Heart left ventricle (tissue), 13 donors: ENCODE results near the gene CCDC136.

Experiments
- POLR2A ChIP-seq, 2 donors: fragments of 450-650 bp; IDR thresholded peaks; one replicate each; pipeline ENCODE4 v1.6.1; 2017; ENCODE audit warnings: antibody characterized with exemption in 2 of 2, mild to moderate bottlenecking in 2 of 2, moderate library complexity in 2 of 2
- TF ChIP-seq, protein P1 (sequence below), 12 donors: fragments of 200-600 bp; sonication (generic) in 4 of 12; IDR thresholded peaks; one replicate each; pipeline versions ENCODE4 v1.5.0 to v1.8.0; 2018 to 2022; ENCODE audit warnings: antibody characterized with exemption in 12 of 12, mild to moderate bottlenecking in 5 of 12
- donor health status: ischemic (EF 13 %, LVEDD 7.1; RV severe dilation, severe dysfunction).
- donor health status: DM: no; HTN: yes; CAD: no.
- donor health status: DM: no; HTN: no; CAD: no.
- donor health status: ischemic (EF 25% LVEDD 6.9; RV normal size, moderate dysfunction).
- donor health status: ischemic (EF 25% LVEDD 5.7; RV mildly dilated, moderate dysfunction).
- donor health status: ischemic (EF 35%, LVEDD 5.7; RV mildly dilated, moderate dysfunction).
- donor health status: nonischemic (EF 11% LVEDD 7.7; RV severe dilation, severe dysfunction).
- donor health status: DM: yes; HTN: yes; CAD: no.
- donor health status: PGD.
- donor health status: ischemic (EF 29% LVEDD 5.4; RV normal size, mild dysfunction).
- donor health status: nonischemic (EF 23%, LVEDD 6.1; RV moderate dilation, normal function).

DNA sequence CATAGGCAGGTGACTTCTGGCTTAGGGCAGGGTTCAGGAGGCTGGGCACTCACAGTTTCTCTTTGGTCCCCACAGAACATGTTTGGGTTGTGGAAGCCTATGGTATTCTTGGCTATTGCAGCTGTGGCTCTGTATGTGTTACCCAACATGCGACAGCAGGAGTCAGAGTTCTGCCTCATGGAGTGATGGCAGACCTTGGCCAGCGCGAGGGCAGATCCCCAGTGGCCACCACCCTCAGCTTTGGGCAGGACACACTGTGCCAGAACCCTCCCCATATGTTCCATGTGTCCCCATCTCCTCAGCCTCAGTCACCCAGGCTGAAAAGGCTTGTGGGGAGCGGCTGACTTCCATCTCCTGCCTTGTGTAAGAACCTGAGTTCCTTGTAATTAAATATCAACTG lies 30.0 kb downstream of the CCDC136 start:
- TF ChIP-seq, protein P1, sequence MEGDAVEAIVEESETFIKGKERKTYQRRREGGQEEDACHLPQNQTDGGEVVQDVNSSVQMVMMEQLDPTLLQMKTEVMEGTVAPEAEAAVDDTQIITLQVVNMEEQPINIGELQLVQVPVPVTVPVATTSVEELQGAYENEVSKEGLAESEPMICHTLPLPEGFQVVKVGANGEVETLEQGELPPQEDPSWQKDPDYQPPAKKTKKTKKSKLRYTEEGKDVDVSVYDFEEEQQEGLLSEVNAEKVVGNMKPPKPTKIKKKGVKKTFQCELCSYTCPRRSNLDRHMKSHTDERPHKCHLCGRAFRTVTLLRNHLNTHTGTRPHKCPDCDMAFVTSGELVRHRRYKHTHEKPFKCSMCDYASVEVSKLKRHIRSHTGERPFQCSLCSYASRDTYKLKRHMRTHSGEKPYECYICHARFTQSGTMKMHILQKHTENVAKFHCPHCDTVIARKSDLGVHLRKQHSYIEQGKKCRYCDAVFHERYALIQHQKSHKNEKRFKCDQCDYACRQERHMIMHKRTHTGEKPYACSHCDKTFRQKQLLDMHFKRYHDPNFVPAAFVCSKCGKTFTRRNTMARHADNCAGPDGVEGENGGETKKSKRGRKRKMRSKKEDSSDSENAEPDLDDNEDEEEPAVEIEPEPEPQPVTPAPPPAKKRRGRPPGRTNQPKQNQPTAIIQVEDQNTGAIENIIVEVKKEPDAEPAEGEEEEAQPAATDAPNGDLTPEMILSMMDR (IDR thresholded peaks at IDR 0.05): no peak
- no peak for TF ChIP-seq POLR2A (IDR thresholded peaks at IDR 0.05)
